WTC11 (cell line): ENCODE results near the gene DAP3. TPM values are rescaled to one million over a fixed set of nuclear protein-coding genes. Genes with fewer than 3 reads are reported as not detected.

Experiments
- ATAC-seq: fragments of 200-7000 bp; cut with Tn5 transposase; 2 replicates; pipeline ENCODE4 v1.10.0; 2021; ENCODE audit warnings: mild to moderate bottlenecking, moderate library complexity
- CTCF ChIA-PET: fragments of 300-600 bp; sonication (Branson Sonifier 250); formaldehyde crosslinking; loops from one replicate; lab custom pipeline; 2021; ENCODE audit warnings: antibody characterized with exemption; lab: Charles Lee
- POLR2A ChIA-PET: fragments of 350-600 bp; sonication (Branson Sonifier 250); formaldehyde crosslinking; loops from one replicate; lab custom pipeline; 2021; ENCODE audit warnings: antibody characterized with exemption; lab: Charles Lee
- DNase-seq: peaks from one replicate; pipeline ENCODE4 v3.0.0; 2021; ENCODE audit warnings: low spot score
- H3K27ac Mint-ChIP-seq: 2 replicates; pipeline ENCODE4 v1.8.0; 2021; ENCODE audit warnings: mixed read lengths
- H3K27me3 Mint-ChIP-seq: 2 replicates; pipeline ENCODE4 v1.8.0; 2021; ENCODE audit warnings: low read depth, mild to moderate bottlenecking, moderate library complexity, mixed read lengths
- H3K36me3 Mint-ChIP-seq: 2 replicates; pipeline ENCODE4 v1.8.0; 2021; ENCODE audit warnings: mixed read lengths
- H3K4me1 Mint-ChIP-seq: 2 replicates; pipeline ENCODE4 v1.8.0; 2022; ENCODE audit warnings: mixed read lengths
- H3K4me3 Mint-ChIP-seq: 2 replicates; pipeline ENCODE4 v1.8.0; 2021; ENCODE audit warnings: mild to moderate bottlenecking, moderate library complexity, mixed read lengths
- H3K9me3 Mint-ChIP-seq: 2 replicates; pipeline ENCODE4 v1.8.0; 2021; ENCODE audit warnings: mixed read lengths
- AR ChIP-seq: fragments of 250-450 bp; sonication (Bioruptor Pico); IDR thresholded peaks from 2 replicates; pipeline ENCODE4 v1.9.0; 2021; ENCODE audit warnings: mild to moderate bottlenecking
- ATF3 ChIP-seq: sonication (generic); formaldehyde crosslinking; conservative IDR thresholded peaks from 2 replicates; pipeline ENCODE4 v1.8.1; 2022; ENCODE audit warnings: mild to moderate bottlenecking, missing genetic modification reagents
- ATF6 ChIP-seq: sonication (generic); formaldehyde crosslinking; IDR thresholded peaks from 2 replicates; pipeline ENCODE4 v1.8.1; 2023; ENCODE audit warnings: mild to moderate bottlenecking, missing genetic modification reagents
- CBFB ChIP-seq: sonication (generic); formaldehyde crosslinking; IDR thresholded peaks from 2 replicates; pipeline ENCODE4 v1.8.1; 2022; ENCODE audit warnings: mild to moderate bottlenecking, low read depth, missing genetic modification reagents
- GRHL2 ChIP-seq: fragments of 250-450 bp; sonication (Bioruptor Pico); IDR thresholded peaks from 2 replicates; pipeline ENCODE4 v1.8.0; 2022; ENCODE audit warnings: mild to moderate bottlenecking, moderate library complexity; ENCODE audit not compliant: insufficient replicate concordance, severe bottlenecking
- JAZF1 ChIP-seq: fragments of 250-450 bp; sonication (Bioruptor Pico); IDR thresholded peaks from 2 replicates; pipeline ENCODE4 v1.9.0; 2021; ENCODE audit warnings: moderate library complexity, mild to moderate bottlenecking, inconsistent platforms
- NFE2L1 ChIP-seq: sonication (generic); formaldehyde crosslinking; IDR thresholded peaks from 2 replicates; pipeline ENCODE4 v1.8.1; 2023; ENCODE audit warnings: missing genetic modification reagents
- NR3C1 ChIP-seq: sonication (generic); formaldehyde crosslinking; conservative IDR thresholded peaks from 2 replicates; pipeline ENCODE4 v1.8.1; 2023; ENCODE audit warnings: low read depth, mild to moderate bottlenecking, missing genetic modification reagents
- RORB ChIP-seq: fragments of 250-450 bp; sonication (Bioruptor Pico); IDR thresholded peaks from 2 replicates; pipeline ENCODE4 v1.9.0; 2021; ENCODE audit warnings: mild to moderate bottlenecking
- ZNF219 ChIP-seq: sonication (generic); formaldehyde crosslinking; IDR thresholded peaks from 2 replicates; pipeline ENCODE4 v1.8.0; 2023; ENCODE audit warnings: missing genetic modification reagents, mild to moderate bottlenecking, borderline replicate concordance
- ZNF232 ChIP-seq: sonication (generic); formaldehyde crosslinking; IDR thresholded peaks from 2 replicates; pipeline ENCODE4 v1.8.0; 2022; ENCODE audit warnings: mild to moderate bottlenecking, missing genetic modification reagents
- ZNF281 ChIP-seq: sonication (generic); formaldehyde crosslinking; IDR thresholded peaks from 2 replicates; pipeline ENCODE4 v1.8.0; 2023; ENCODE audit warnings: mild to moderate bottlenecking, missing genetic modification reagents
- ZNF396 ChIP-seq: fragments of 250-450 bp; sonication (Bioruptor Pico); IDR thresholded peaks from 2 replicates; pipeline ENCODE4 v1.8.0; 2021; ENCODE audit warnings: mild to moderate bottlenecking, moderate library complexity, borderline replicate concordance
- ZNF416 ChIP-seq: fragments of 250-450 bp; sonication (Bioruptor Pico); IDR thresholded peaks from 2 replicates; pipeline ENCODE4 v1.9.0; 2021; ENCODE audit warnings: mild to moderate bottlenecking, inconsistent platforms
- ZSCAN18 ChIP-seq: fragments of 250-450 bp; sonication (Bioruptor Pico); IDR thresholded peaks from 2 replicates; pipeline ENCODE4 v2.1.2; 2022; ENCODE audit warnings: mild to moderate bottlenecking, moderate library complexity
- total RNA-seq: library from RNA; stranded (reverse); gene quantifications from 3 replicates; pipeline ENCODE4 v1.2.3, GENCODE V29; 2021

DAP3 gene
- total RNA-seq, 1 experiment from 2014 or later: 109 TPM

- no peak for TF ChIP-seq AR (CRISPR knock-in tag)
Measured at GRCh38 chr1:155646307-155646706, 42.6 kb upstream of the DAP3 start (continued).

- H3K9me3 Mint-ChIP-seq: peaks cover 16% of the 10 kb centered on the region
- ChIA-PET POLR2A (no interaction called here), CTCF (interaction anchor here (0.6 to 2.0 kb wide), 6 partner anchors 9 to 441 kb away, joined by 3 to 10 read pairs (median 6); partner anchors contain the start of gene THBS3)
- peaks cover 5% of the 10 kb centered on the region for H3K4me1 Mint-ChIP-seq
- TF ChIP-seq NFE2L1 (CRISPR knock-in tag) (no peak), ZNF416 (CRISPR knock-in tag) (no peak), AR (CRISPR knock-in tag) (no peak), ATF3 (CRISPR knock-in tag) (no peak), NR3C1 (no peak), ZNF232 (CRISPR knock-in tag) (no peak), ZNF396 (CRISPR knock-in tag) (no peak), ZNF281 (no peak), JAZF1 (CRISPR knock-in tag) (no peak), ZSCAN18 (CRISPR knock-in tag) (no peak), ZNF219 (no peak), CBFB (CRISPR knock-in tag) (no peak), ATF6 (CRISPR knock-in tag) (no peak), GRHL2 (no peak), RORB (CRISPR knock-in tag) (no peak)
- H3K36me3 Mint-ChIP-seq: peaks cover 6% of the 10 kb centered on the region; the same call in 1 of the 2 replicates
- H3K27ac Mint-ChIP-seq: no peak overlapping the region
- no peak for DNase-seq
- ATAC-seq: peak; percentile 90
- H3K4me3 Mint-ChIP-seq: no peak overlapping the region
- H3K27me3 Mint-ChIP-seq: peaks cover 7% of the 10 kb centered on the region
Measured at GRCh38 chr1:155648207-155649147, 40.4 kb upstream of the DAP3 start.
